Measurements from ENCODE around the gene RHOBTB1. TPM values are rescaled to one million over a fixed set of nuclear protein-coding genes. Genes with fewer than 3 reads are reported as not detected.

RHOBTB1 gene
- total RNA-seq, 1 experiment from 2014 or later: 2.5 TPM

DNA sequence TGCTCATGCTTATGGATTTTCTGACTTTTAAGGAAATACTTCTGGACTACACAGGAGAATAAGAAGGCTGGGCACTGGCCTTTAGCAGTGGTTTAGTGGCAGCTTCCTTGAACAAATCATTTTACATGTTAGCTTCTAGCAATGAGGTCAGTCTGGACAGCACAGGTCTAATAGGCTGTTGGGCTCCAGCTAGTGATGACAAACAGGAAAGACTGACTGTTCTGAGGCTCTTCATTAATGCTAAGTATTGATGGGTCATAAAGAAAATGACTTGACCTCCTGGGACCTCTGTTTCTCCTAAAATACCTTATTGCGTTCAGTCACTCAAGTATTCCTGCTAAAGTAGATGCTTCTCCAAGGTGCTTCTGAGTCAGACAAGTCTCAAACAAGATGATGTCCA is 4.9 kb upstream of the RHOBTB1 start:
- no peak overlapping the region for H2BK12ac ChIP-seq (ENCODE audit: insufficient read length, low read depth, low read length)
- H4K91ac ChIP-seq (ENCODE audit: insufficient read length, low read depth, low read length): no peak overlapping the region
- H3K27me3 Mint-ChIP-seq (ENCODE audit: low read depth): peaks cover 20% of the 10 kb centered on the region
- no peak overlapping the region for H3K4me2 ChIP-seq (ENCODE audit: insufficient read depth, insufficient read length, low read length)
- H3K4me1 ChIP-seq (ENCODE audit: insufficient read depth, low read length): no peaks in the 10 kb centered on the region
- no peak overlapping the region for H2BK120ac ChIP-seq (ENCODE audit: low read depth, low read length, poor library complexity, severe bottlenecking)
- H2AFZ ChIP-seq (ENCODE audit: low read length): no peak overlapping the region
- H2AK5ac ChIP-seq (ENCODE audit: insufficient read length, low read length): no peak overlapping the region
- H4K8ac ChIP-seq (replicated peaks; ENCODE audit: insufficient read length, low read depth, low read length): no peak overlapping the region
- H3K9me3 ChIP-seq (ENCODE audit: control insufficient read depth, low read depth, low read length): no peaks in the 10 kb centered on the region
- H3K18ac ChIP-seq (ENCODE audit: insufficient read length, low read depth, low read length): no peak overlapping the region
- no CpG with 5 or more reads among the region's 1 CpG for WGBS (ENCODE audit: extremely low coverage, insufficient read length, low lambda C conversion rate)
- H3K4ac ChIP-seq (ENCODE audit: low read depth, low read length): no peak overlapping the region
- H2BK5ac ChIP-seq (ENCODE audit: insufficient read length, low read length): no peak overlapping the region
- no peak overlapping the region for H3K9ac ChIP-seq (ENCODE audit: extremely low read depth, insufficient read length, low read length)
- no peak for DNase-seq
- no peaks in the 10 kb centered on the region for H3K79me2 ChIP-seq (ENCODE audit: insufficient read depth, low read length)
- no peaks in the 10 kb centered on the region for H4K20me1 ChIP-seq (ENCODE audit: control insufficient read depth, insufficient read depth, insufficient read length)
- H3K79me1 ChIP-seq (ENCODE audit: insufficient read depth, low read depth, low read length, poor library complexity, severe bottlenecking): no peaks in the 10 kb centered on the region
- H3K27ac Mint-ChIP-seq: no peak overlapping the region
- no peaks in the 10 kb centered on the region; the same call in 1 of the 2 replicates for H3K27me3 ChIP-seq (ENCODE audit: insufficient read depth, low read length)
- no peak overlapping the region for H3K14ac ChIP-seq (ENCODE audit: insufficient read depth, low read length)
- H3K56ac ChIP-seq (ENCODE audit: insufficient read length, low read depth, low read length): no peak overlapping the region
- H3K23ac ChIP-seq (ENCODE audit: insufficient read length, low read depth, low read length): no peak overlapping the region
- H3K4me3 Mint-ChIP-seq: no peak overlapping the region
- peaks cover 0 to 3% of the 10 kb centered on the region in 2 experiments; a peak in 1 of 4 replicates for H3K4me1 Mint-ChIP-seq
- no peak overlapping the region for H2BK20ac ChIP-seq (ENCODE audit: low read depth, low read length, poor library complexity, severe bottlenecking)
- H3K23me2 ChIP-seq (ENCODE audit: insufficient read length, low read depth, low read length, poor library complexity, severe bottlenecking): peaks cover 7% of the 10 kb centered on the region
- no peak overlapping the region for H3T11ph ChIP-seq (ENCODE audit: low read length)
- no peaks in the 10 kb centered on the region for H3K9me3 Mint-ChIP-seq
- H3K27ac ChIP-seq (ENCODE audit: insufficient read length, low read depth, low read length): no peak overlapping the region
- no peaks in the 10 kb centered on the region; a peak in 1 of 7 replicates for H3K36me3 Mint-ChIP-seq (ENCODE audit: insufficient read depth in 1 of 3, low read depth in 3 of 3)
- H4K5ac ChIP-seq (ENCODE audit: insufficient read length, low read depth, low read length): no peak overlapping the region
- TF ChIP-seq, protein P1, sequence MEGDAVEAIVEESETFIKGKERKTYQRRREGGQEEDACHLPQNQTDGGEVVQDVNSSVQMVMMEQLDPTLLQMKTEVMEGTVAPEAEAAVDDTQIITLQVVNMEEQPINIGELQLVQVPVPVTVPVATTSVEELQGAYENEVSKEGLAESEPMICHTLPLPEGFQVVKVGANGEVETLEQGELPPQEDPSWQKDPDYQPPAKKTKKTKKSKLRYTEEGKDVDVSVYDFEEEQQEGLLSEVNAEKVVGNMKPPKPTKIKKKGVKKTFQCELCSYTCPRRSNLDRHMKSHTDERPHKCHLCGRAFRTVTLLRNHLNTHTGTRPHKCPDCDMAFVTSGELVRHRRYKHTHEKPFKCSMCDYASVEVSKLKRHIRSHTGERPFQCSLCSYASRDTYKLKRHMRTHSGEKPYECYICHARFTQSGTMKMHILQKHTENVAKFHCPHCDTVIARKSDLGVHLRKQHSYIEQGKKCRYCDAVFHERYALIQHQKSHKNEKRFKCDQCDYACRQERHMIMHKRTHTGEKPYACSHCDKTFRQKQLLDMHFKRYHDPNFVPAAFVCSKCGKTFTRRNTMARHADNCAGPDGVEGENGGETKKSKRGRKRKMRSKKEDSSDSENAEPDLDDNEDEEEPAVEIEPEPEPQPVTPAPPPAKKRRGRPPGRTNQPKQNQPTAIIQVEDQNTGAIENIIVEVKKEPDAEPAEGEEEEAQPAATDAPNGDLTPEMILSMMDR (conservative IDR thresholded peaks at IDR 0.05): no peak
- no peak overlapping the region for H2BK15ac ChIP-seq (ENCODE audit: low read depth, low read length)

Measured in H9 (cell line).